Psoas muscle (tissue), 8 donors: ENCODE data around the gene TROAP. TPM values are rescaled to one million over a fixed set of nuclear protein-coding genes. Genes with fewer than 3 reads are reported as not detected.
A peak's percentile ranks its signal among the peaks of the same experiment; 100 is the strongest.

Experiments used
- ATAC-seq, 4 donors: fragments of 200-7000 bp; cut with Tn5 transposase; one replicate each; pipeline ENCODE4 v1.9.1; 2020; ENCODE audit warnings: moderate library complexity in 3 of 4, mild to moderate bottlenecking in 2 of 4
- DNase-seq, 2 donors: peaks; one replicate each; pipeline ENCODE4 v3.0.0-alpha.2; 2020
- H3K27ac ChIP-seq: fragments of 200-600 bp; one replicate; pipeline ENCODE4 v1.8.0; 2022
- H3K27me3 ChIP-seq, 3 donors: fragments of 200-600 bp in 1 of 3; one replicate each; pipeline versions ENCODE4 v1.6.1 to v1.8.0; 2013 to 2022; ENCODE audit warnings: low read length in 2 of 3, mild to moderate bottlenecking in 2 of 3, moderate library complexity in 1 of 3; ENCODE audit not compliant: insufficient read depth in 3 of 3
- H3K36me3 ChIP-seq, 2 donors: fragments of 200-600 bp in 1 of 2; one replicate each; pipeline versions ENCODE4 v1.6.1 to v1.8.0; 2013 to 2022; ENCODE audit warnings: low read depth in 1 of 2, mild to moderate bottlenecking in 1 of 2, moderate library complexity in 1 of 2; ENCODE audit not compliant: insufficient read depth in 1 of 2
- H3K4me1 ChIP-seq: fragments of 200-600 bp; one replicate; pipeline ENCODE4 v1.8.0; 2022
- H3K4me3 ChIP-seq: fragments of 200-600 bp; one replicate; pipeline ENCODE4 v1.8.0; 2022; ENCODE audit warnings: mild to moderate bottlenecking
- H3K9me3 ChIP-seq: fragments of 200-600 bp; one replicate; pipeline ENCODE4 v1.8.0; 2022
- CTCF ChIP-seq: fragments of 200-600 bp; IDR thresholded peaks from one replicate; pipeline ENCODE4 v1.8.0; 2022; ENCODE audit warnings: antibody characterized with exemption
- WGBS, 3 donors: extraction: QIAGEN DNeasy Blood & Tissue Kit; methylation state at CpG; one replicate each; pipeline versions ENCODE4 v1.1.6 to v1.1.7; 2013; 5-methylcytosine and 5-hydroxymethylcytosine counted together
- intact Hi-C, 2 donors: fragments of 100-400 bp; cut with DNase I; formaldehyde crosslinking; loops; one replicate each; pipeline versions ENCODE4 v1.11.0 to v1.14.2; 2022
- long read RNA-seq, 2 donors: library from polyadenylated mRNA; unstranded; transcript quantifications; one replicate each; pipeline ENCODE4 v2.0.0, GENCODE V29; 2021
- polyA plus RNA-seq, 3 donors: library from polyadenylated mRNA; stranded (reverse); fragments of 200-250 nt; gene quantifications; one replicate each; pipeline ENCODE4 v1.2.3, GENCODE V29; 2013
- total RNA-seq, 4 donors: library from RNA; stranded (reverse); fragmentation: NEBNext Ultra II Directional in 2 of 4; extraction: Animal tissue kit (Norgen Biotek cat#: 25700) in 2 of 4; gene quantifications; one replicate each; pipeline versions ENCODE4 v1.2.1 to v1.2.4, GENCODE V29; 2021 to 2023
- donor health status: healthy with polysubstance abuse.
- donor health status: DM: no; HTN: no; CAD: no; lungs with moderate emphysema.
- donor health status: Bipolar disorder and iron deficiency.
- donor health status: healthy.
- donor health status: DM: yes; HTN: yes; CAD: no.
- donor health status: DM: no; HTN: no; CAD: no.
- donor health status: DM: no; HTN: no; CAD: no.
- donor health status: DM: yes; HTN: yes; CAD: no.

Gene TROAP, protein sequence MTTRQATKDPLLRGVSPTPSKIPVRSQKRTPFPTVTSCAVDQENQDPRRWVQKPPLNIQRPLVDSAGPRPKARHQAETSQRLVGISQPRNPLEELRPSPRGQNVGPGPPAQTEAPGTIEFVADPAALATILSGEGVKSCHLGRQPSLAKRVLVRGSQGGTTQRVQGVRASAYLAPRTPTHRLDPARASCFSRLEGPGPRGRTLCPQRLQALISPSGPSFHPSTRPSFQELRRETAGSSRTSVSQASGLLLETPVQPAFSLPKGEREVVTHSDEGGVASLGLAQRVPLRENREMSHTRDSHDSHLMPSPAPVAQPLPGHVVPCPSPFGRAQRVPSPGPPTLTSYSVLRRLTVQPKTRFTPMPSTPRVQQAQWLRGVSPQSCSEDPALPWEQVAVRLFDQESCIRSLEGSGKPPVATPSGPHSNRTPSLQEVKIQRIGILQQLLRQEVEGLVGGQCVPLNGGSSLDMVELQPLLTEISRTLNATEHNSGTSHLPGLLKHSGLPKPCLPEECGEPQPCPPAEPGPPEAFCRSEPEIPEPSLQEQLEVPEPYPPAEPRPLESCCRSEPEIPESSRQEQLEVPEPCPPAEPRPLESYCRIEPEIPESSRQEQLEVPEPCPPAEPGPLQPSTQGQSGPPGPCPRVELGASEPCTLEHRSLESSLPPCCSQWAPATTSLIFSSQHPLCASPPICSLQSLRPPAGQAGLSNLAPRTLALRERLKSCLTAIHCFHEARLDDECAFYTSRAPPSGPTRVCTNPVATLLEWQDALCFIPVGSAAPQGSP
- total RNA-seq (under 1 TPM in 2 of 4 donors, not detected in 2; 0.39 to 0.48 TPM), polyA plus RNA-seq (under 1 TPM; 0.07 to 0.36 (median 0.26) TPM)
- long read RNA-seq, donor 1 = 0 reads
- long read RNA-seq, donor 2 = 0 reads

GRCh38 chr12:49322708-49323523 is at the start of gene TROAP:
TSS of gene TROAP (plus strand) at chr12:49323255. CDS start at chr12:49323609, 354 bp downstream.
- Histone ChIP-seq H3K36me3 (no peaks in the 10 kb centered on the region), H3K9me3 (no peaks in the 10 kb centered on the region), H3K4me3 (peak within 1 kb of the TSS; percentile 71), H3K27me3 (no peaks in the 10 kb centered on the region), H3K27ac (peak within 1 kb of the TSS; percentile 32), H3K4me1 (peaks cover 6% of the 10 kb centered on the region)
- intact Hi-C loops = no loop called here
- WGBS, 3 donors = 0% methylated on average over 64 to 65 of the region's 65 CpGs
- ATAC-seq = peak; percentile 100
- peak; percentile 97 to 99 for DNase-seq
- no peak for TF ChIP-seq CTCF

- ATAC-seq (no peak), DNase-seq (no peak)
Measured at GRCh38 chr12:49273726-49274395, 49.2 kb upstream of the TROAP start.

DNA sequence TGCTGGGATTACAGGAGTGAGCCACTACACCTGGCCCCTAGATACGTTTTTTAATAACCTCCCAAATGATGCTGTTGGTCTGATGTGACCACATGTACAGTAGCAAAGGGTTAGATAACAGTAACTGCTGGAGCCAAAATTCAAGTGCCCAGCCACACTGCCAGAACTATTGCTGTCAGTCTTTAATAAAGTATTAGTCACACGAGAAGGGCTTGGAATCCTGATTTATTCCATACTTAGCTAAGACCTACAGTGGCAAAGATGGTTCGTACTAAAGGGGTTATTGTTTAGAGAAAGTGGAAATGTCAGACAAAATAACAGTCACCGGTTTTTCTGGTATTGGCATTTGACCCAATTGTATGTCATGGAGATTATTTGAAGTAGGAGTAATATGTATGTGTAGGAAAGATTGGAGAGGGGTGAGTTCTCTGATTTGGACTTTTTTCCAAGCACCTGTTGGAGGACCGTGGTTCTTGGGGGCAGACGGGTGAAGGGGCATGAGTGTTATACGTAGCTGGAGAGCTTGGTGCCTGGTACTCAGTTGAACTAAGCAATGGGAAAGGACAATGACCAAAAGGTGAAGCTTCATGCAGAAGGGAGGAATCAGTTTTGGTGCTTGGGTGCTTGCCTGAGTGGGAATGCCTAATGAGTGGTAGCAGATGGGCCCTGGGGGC is 48.5 kb upstream of the TROAP start:
- WGBS, 3 donors = 65 to 78% (median 70%) methylated on average over 7 of the region's 7 CpGs

More at GRCh38 chr12:49273726-49274395, 49.2 kb upstream of the TROAP start:
- Histone ChIP-seq H3K27me3 (no peaks in the 10 kb centered on the region), H3K4me1 (no peaks in the 10 kb centered on the region), H3K27ac (no peak overlapping the region), H3K9me3 (no peaks in the 10 kb centered on the region), H3K4me3 (no peak overlapping the region), H3K36me3 (peaks cover 0 to 36% of the 10 kb centered on the region in 2 donors)
- no peak for TF ChIP-seq CTCF
- 92 to 97% (median 95%) methylated on average over 6 of the region's 6 CpGs for WGBS, 3 donors
- intact Hi-C loops = no loop called here

More for the DNA sequence above, 48.5 kb upstream of the TROAP start:
- H3K4me1 ChIP-seq = no peaks in the 10 kb centered on the region
- TF ChIP-seq CTCF = no peak
- intact Hi-C loops = no loop called here
- ATAC-seq = no peak
- DNase-seq = no peak
- H3K9me3 ChIP-seq = no peaks in the 10 kb centered on the region
- H3K36me3 ChIP-seq = peaks cover 0 to 31% of the 10 kb centered on the region in 2 donors
- no peak overlapping the region for H3K27ac ChIP-seq
- H3K4me3 ChIP-seq = no peak overlapping the region
- no peaks in the 10 kb centered on the region for H3K27me3 ChIP-seq
